ENCODE results near the gene ING1. TPM values are rescaled to one million over a fixed set of nuclear protein-coding genes. Genes with fewer than 3 reads are reported as not detected.

The ING1 gene
- total RNA-seq, 4 donors from 2014 or later, result 6.3 to 15.4 (median 8.7) TPM

DNA sequence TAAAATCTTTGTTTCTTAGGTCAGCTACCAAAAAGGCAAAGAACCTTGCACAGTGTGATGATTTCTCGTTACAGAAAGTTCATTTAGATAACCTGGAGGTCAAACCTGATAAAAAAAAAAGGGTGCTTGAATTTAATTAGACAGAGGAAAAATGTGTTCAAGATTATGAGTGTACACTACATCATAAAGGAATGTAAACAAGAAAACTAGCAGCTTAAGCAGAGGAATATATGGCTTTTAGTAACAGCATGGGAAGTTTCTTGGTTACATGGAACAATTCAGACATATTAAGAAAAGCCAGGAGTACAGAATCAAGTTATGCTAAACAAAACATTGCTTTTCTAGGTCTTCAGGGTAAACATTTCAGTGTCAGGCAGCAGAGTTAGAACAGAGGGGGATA, 32.9 kb downstream of the ING1 start:
- H3K36me3 ChIP-seq, result no peaks in the 10 kb centered on the region
- H3K27me3 ChIP-seq, result no peaks in the 10 kb centered on the region
- no peaks in the 10 kb centered on the region for H3K4me1 ChIP-seq
- no peak overlapping the region for H3K27ac ChIP-seq
- no peak for TF ChIP-seq POLR2A (IDR thresholded peaks at IDR 0.05)
- no peak for TF ChIP-seq CTCF (IDR thresholded peaks at IDR 0.05)
- intact Hi-C loops (cut with DNase I), result no loop called here
- no peak overlapping the region for H3K4me3 ChIP-seq
- peaks cover 0 to 12% (median 5%) of the 10 kb centered on the region in 3 donors for H3K9me3 ChIP-seq
- DNase-seq, result no peak
- 88 to 92% methylated on average over 1 of the region's 1 CpG for WGBS, 2 donors

- no peak for DNase-seq
- intact Hi-C loops (cut with DNase I), result no loop called here
- 48 to 68% methylated on average over 4 of the region's 4 CpGs for WGBS, 2 donors
These were observed 34.8 kb downstream of the ING1 start for GRCh38 chr13:110748271-110748670.

GRCh38 chr13:110756219-110756631, 42.7 kb downstream of the ING1 start:
- no peak for TF ChIP-seq POLR2A (IDR thresholded peaks at IDR 0.05)
- no peak for TF ChIP-seq CTCF (IDR thresholded peaks at IDR 0.05)
- H3K4me1 ChIP-seq, result no peaks in the 10 kb centered on the region
- H3K4me3 ChIP-seq, result no peak overlapping the region
- no peaks in the 10 kb centered on the region for H3K36me3 ChIP-seq
- H3K9me3 ChIP-seq, result no peaks in the 10 kb centered on the region
- no peak overlapping the region for H3K27ac ChIP-seq
- no peaks in the 10 kb centered on the region for H3K27me3 ChIP-seq
- DNase-seq, result no peak
- 76 to 77% methylated on average over 3 of the region's 3 CpGs for WGBS, 2 donors
- intact Hi-C loops (cut with DNase I), result no loop called here

More at GRCh38 chr13:110748271-110748670, 34.8 kb downstream of the ING1 start:
- H3K27me3 ChIP-seq, result no peaks in the 10 kb centered on the region
- H3K36me3 ChIP-seq, result no peaks in the 10 kb centered on the region
- no peak for TF ChIP-seq CTCF (IDR thresholded peaks at IDR 0.05)
- no peak for TF ChIP-seq POLR2A (IDR thresholded peaks at IDR 0.05)
- H3K4me1 ChIP-seq, result no peaks in the 10 kb centered on the region
- peaks cover 0 to 10% (median 5%) of the 10 kb centered on the region in 3 donors for H3K9me3 ChIP-seq
- no peak overlapping the region for H3K4me3 ChIP-seq
- H3K27ac ChIP-seq, result no peak overlapping the region

GRCh38 chr13:110757296-110757695, 43.8 kb downstream of the ING1 start:
- no peaks in the 10 kb centered on the region for H3K27me3 ChIP-seq
- TF ChIP-seq CTCF (IDR thresholded peaks at IDR 0.05), result no peak
- TF ChIP-seq POLR2A (IDR thresholded peaks at IDR 0.05), result no peak
- no peaks in the 10 kb centered on the region for H3K36me3 ChIP-seq
- no peak overlapping the region for H3K27ac ChIP-seq
- intact Hi-C loops (cut with DNase I), result no loop called here
- no peaks in the 10 kb centered on the region for H3K4me1 ChIP-seq
- no peaks in the 10 kb centered on the region for H3K9me3 ChIP-seq
- no peak overlapping the region for H3K4me3 ChIP-seq
- WGBS, 2 donors, result 87 to 91% methylated on average over 10 to 11 of the region's 14 CpGs
- DNase-seq, result no peak

DNA sequence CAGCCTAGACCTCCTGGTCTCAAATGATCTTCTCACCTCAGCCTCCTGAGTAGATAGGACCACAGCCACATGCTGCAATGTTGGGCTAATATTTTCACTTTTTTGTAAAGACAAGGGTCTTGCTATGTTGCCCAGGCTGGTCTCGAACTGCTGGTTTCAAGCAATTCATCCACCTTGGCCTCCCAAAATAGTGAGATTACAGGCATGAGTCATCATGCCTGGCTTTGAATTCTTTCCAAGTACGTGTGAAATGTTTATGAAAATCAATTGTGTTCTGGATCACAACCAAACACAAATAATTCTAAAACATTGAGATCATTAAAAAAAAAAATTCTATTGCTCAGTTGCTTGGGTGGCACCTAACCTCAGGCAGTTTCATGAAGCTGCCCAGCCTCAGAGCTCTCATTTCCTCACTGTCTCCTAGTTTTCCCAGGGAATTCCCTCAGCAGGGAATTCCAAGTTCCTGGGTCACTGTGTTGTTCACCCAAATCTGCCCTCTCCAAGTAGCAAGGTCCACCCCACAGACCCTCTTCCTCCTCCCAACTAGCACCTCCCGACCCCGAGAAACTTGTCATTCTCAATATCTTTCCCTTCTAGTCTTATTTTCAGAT, 44.8 kb downstream of the ING1 start:
- Histone ChIP-seq H3K27ac (no peak overlapping the region), H3K9me3 (no peaks in the 10 kb centered on the region), H3K4me3 (no peak overlapping the region), H3K4me1 (no peaks in the 10 kb centered on the region), H3K36me3 (no peaks in the 10 kb centered on the region), H3K27me3 (no peaks in the 10 kb centered on the region)
- intact Hi-C loops (cut with DNase I), result no loop called here
- no peak for TF ChIP-seq POLR2A (IDR thresholded peaks at IDR 0.05)
- no peak for TF ChIP-seq CTCF (IDR thresholded peaks at IDR 0.05)
- DNase-seq, result no peak
- 61 to 65% methylated on average over 4 of the region's 4 CpGs for WGBS, 2 donors

All from esophagus squamous epithelium (tissue), 5 donors.